ENCODE data around the gene NXPH1.
A peak's percentile ranks its signal among the peaks of the same experiment; 100 is the strongest.

The NXPH1 gene

DNA sequence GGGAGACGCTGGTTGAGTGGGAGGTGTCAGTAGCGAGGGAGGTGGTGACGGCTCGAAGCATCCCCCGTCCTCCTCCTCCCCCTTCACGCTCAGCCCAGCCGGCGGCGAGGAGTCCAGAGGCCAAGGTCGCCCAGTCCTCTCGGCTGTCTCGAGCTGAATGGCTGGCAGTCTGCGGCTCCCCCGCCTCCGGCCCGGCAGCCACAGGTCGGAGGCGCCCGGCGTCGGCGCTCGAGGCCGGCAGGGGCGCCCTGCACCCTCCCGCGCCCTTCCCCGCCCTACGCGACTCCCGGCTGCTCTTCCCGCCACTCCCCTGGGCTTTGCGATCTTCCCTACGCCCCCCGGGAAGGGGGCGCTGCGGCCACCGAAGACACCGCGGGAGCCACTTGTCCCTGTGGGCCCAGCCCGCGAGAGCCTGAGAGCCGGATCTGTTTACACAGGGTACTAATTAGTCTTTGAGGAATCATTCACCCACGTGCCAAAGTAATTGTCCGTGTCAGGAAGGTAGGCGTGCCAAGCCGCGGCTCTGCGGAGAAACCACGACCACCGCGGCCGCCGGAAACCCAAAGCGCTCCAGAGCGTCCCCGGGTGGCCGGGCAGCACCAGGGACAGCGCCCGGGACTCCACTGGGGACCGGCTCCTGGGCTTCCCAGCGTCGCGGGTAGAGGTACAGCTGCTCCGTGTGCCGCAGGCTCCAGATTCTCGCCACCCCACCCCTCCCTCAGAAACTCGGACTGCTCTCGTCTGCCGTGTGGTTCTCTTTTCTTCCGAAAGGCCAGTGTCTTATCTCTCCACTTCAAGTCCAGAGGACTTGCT is at the start of gene NXPH1:
NXPH1 (plus strand) TSS at position 133 of the 813 bp plus-strand sequence.
- DNase-seq (ENCODE audit: low spot score) = peak; percentile 88

DNA sequence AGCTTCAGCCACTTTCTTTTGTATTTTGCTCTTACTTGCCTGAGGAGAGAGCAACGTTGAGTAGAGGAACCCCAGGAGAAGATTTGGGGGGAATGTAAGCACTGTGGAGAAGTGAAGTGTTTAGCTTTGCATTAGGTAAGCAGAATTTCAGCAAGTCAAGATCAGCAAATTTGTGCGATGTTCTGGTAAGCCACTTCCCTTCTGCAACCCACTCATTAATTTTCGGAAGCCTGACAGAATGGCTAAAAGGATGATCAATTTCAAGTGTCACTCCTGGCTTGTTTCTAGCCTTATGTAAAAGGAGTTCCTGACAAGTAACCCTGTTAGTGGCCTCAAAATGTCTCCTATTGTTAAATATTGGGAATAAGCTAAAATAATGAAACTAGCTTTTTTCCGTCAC is 48.5 kb upstream of the NXPH1 start:
- DNase-seq (ENCODE audit: low spot score) = no peak

DNA sequence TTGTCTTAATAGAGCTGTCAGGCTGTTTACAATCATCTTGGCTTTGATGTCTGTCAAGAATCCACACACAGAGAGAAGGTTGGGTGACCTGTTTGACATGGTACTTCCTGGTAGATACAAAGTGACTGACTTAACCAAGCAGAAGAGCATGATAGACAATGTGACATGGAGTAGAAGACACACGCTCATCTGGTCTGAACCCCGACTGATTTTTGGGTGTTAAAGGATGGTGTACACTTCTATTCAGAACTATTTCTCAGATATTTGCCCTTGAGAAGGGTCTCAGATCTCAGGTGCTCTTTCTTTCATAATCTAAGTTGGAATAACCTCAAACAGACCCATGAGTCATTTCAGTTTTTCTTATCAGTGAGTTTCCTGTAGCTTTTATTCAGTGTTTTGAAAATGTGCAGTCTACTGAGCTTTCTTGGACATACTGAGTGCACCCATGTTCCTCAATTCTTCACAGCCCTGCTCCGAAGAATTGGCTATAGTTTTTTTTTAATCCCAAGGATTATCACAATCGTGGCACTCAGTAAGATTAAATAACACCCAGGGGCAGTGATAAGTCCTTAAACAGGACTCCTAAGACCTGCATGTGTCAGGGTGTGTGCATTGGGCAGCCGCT is 46.4 kb upstream of the NXPH1 start:
- DNase-seq (ENCODE audit: low spot score) = no peak

DNA sequence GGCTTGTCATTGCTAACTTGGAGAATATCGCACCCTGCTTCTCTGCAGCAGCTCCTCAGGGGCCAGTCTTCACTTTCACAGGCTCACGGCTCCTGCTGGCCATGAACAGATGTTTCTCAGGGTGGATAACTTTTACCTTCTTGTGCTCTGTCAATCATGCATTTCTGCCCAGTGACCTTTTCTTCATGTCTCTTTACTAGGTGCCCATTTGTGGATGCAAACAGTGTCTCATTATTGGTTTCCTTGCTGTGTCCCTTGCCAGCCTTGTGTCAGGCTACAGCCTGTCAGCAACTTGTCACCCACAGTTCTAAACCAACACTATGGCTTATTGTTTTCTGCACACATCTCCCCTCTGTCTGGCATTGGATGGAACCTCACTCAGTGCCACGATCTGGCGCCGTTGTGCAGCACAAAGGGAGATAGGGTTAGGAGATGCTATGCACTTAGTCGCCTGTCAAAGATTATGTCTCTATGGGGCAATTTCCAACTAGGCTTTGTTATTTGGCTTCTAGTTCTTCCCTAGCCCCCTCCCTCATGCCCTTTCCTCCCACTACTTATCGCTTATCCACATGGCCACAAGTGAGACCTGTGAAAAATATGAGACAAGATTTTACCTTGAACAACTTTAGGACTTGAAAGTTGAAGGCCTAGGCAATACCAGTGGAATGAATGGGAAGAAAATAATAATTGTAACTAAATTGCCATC is 45.7 kb upstream of the NXPH1 start:
- no peak for DNase-seq (ENCODE audit: low spot score)

DNA sequence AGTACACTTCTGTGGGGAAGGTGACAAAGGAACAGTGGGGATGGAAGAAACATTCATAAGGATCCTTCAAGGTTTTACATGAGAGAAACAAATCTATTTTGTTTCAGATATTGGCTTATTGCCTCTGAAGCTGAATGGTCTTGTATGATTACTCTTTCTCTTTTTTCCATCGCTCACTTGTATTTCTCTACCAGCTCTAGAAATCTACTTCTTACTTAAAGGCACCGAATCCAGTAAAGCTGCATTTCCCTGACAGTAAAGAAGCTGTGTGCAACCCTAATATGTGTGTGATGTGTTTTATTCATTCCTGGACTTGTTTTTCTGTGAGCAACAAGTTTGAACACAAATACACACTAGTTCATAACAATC is 45.2 kb upstream of the NXPH1 start:
- DNase-seq (ENCODE audit: low spot score) = no peak

DNA sequence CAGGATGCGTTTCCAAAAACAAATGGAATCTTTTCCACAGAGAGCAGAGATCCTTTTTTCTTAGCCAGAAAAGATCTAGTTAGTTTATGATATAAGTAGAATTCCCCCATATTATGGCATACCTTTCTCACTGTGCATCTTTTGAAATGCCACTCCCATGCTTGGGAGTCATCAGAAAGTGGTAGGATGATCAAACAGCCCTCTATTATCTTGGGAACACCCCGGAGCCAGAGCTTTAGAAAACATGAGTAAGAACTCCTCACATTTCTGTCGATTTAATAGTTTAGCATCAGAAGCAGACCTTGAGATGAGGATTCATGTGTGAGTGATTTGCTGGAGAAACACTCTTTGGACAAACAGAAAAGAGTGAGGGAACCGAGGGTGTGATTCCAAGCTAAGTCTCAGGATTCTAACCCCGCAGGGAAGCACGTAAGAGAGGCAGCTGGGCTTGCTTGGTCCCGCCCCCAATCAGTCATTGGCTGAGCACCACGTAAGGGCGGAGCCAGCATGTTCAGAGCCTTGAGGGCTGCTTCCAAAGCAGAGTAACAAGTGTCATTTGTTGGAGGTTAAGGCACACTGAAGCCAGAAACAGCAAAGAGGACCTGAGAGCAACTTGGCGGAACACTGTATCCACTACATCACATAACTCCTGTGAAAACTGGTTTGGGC is 43.7 kb upstream of the NXPH1 start:
- no peak for DNase-seq (ENCODE audit: low spot score)

DNA sequence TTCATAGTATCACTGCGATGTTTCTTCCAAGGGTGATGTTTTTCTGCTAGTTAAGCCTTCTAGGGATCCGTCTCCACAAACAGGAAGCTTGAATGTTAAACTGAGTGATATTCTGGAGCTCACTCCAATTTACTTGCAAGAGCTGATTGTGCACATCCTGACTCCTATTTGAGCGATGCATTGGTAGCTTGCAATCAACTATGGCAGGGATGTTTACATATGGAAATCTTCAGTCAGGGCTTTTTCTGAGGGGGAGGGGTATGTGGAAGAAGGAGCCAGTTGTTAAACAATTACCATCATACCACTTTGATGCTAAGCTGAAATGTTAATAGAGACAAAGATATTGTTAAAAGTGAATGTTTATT is 43.2 kb upstream of the NXPH1 start:
- no peak for DNase-seq (ENCODE audit: low spot score)

DNA sequence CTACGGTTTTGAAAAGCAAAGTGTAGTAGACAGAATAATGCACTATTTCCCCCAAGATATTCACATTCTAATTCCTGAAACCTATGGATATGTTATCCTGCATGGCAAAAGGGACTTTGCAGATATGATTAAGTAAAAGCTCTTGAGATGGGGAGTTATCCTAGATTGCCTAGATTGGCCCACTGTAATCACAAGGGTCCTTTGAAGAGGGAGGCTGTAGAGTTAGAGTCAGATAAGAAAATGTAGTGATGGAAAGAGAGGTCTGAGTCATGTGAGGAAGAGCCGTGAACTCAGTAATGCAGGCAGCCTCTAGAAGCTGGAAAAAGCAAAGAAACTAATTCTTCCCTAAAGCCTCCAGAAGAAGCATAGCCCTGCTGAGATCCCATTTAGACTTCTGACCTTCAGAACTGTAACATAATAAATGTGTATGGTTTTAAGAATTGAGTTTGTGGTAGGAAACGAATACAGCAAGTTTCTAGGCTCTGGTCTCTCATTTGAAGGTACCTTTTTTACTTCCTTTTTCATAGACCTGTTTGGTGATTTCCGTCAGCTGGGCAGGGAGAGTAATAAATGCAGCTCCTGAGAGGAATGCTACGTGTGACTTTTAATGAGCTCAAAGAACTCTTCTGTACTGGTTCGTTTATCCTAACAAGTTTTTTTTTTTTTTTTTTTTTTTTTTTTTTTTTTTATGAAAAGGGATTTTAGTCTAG is 41.9 kb upstream of the NXPH1 start:
- DNase-seq (ENCODE audit: low spot score) = no peak

DNA sequence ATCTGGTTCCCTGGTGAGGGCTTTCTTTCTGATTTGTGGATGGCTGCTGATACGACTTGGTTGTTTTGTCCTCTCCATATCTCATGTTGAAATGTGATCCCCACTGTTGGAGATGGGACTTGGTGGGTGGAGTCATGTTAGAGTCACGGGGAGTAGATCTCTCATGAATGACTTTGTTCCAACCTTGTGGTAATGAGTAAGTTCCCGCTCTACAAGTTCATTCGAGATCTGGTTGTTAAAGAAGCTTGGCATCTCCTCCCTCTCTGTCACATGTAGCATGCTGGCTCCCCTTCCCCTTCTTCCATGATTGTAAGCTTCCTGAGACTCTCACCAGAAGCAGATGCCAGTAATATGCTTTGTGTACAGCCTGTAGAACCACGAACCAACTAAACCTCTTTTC is 37.1 kb upstream of the NXPH1 start:
- no peak for DNase-seq (ENCODE audit: low spot score)

DNA sequence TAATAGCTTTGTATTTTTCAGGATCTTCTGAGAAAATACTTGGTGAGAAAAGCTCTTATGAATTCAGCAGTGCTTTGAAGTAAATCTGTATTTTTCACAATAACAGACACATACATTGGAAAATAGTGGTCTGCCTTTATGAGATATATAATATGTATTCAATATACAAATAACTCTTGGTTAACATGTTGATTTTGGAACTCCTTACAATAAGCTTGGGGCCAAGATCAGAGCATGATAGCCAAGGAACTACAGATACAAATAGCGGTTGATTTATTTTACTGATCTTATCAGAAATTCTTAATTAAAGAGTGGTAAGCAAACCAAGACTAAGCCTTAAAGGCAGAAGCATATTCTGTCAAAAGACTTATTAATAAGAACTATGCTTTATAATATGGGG is 24.5 kb upstream of the NXPH1 start:
- DNase-seq (ENCODE audit: low spot score) = no peak

DNA sequence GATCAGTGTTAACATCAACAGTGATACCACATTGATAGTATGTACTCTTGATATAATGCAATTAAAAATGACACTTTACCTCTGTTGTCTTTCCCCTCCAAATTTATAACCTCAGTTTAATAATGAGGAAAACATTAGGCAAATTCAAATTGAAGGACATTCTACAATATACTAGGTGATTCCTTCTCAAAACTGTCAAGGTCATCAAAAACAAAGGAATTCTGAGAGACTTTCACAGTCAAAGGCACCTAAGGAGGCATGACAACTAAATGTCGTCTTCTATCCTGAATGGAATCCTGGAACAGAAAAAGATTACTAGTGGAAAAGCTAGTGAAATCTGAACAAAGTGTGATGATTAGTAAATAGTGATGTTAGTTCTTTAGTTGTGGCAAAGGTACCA is 22.3 kb upstream of the NXPH1 start:
- DNase-seq (ENCODE audit: low spot score) = no peak

DNA sequence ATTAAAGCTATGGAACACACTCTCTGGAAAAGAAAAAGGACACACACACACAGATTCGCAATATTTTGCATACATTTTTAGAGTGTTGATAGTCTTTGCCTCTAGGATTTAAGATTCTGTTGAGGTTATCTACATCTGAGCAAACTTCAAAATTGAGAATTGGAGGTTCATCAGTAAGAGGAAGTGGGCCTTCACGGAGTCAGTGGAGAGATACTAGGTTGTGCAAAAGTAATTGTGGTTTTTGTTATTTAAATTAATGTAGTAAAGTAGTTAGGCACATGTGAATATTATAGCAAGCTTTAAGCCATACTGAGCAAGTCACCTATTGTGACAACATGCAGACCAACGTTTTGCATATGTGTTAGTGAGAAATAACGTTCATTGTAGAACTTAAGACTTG is 19.8 kb upstream of the NXPH1 start:
- no peak for DNase-seq (ENCODE audit: low spot score)

DNA sequence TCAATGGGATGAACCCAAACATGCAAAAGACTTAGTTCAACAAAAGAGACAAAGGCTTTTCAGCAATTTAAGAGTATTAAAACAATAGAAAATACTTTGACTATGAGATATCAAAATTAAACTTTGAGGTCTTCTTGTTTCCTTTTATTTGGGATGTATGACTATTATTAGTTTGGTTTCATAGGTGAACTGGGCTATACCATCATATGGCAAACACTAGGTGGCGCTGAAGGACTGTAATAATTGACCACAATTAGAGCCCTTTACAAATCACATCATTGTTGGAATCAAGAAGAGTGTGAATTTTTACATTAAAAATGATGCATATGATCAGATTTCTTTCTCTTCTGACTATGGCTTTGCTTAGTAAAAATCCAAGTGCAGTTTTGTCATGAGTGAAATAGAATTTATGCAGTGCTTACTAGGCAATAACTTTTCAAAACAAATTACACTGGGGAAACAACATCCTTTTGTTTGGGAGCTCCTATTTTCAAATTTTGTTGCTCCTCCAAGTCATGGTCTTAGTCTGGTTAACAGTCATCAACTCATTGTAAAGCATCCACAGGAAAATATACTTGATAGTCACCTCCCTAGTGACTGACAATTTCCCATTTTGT is 14.7 kb upstream of the NXPH1 start:
- DNase-seq (ENCODE audit: low spot score) = no peak

DNA sequence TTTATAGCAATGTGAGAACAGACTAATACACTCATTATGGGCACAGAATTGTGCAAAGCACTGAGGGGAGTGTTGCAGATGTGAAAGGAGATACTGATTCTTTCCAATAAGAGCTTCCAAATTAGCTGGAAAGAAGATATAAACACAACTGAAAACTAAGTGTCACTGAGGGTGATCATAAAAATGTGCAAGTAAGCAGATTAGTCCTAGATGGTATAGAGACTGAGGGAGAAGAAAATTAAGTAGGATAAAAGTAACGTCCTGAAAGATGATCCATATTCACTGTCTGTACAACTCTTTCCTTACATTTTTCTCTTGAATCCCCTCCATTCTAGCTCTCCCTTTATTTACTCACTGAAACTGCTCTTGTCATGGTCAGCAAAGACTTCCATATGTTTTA is 11.2 kb upstream of the NXPH1 start:
- no peak for DNase-seq (ENCODE audit: low spot score)

DNA sequence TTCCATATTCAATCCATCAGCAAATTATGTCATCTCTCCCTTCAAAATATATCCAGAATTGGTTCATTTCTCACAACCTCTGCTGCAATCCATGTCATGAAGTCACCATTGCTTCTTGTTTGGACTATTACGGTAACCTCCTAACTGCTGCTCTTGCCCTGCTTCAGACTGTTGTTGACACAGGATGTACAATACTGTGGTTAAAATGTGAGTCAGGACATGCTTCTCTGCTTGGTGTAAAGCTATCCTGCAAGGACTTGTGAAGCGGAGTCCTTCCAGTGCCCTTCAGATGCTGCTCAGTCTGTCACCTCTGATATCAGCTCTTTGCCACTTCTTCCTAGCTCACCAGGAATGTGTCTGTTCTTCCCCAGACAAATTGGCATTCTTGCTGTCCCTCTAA is 10.4 kb upstream of the NXPH1 start:
- DNase-seq (ENCODE audit: low spot score) = no peak

DNA sequence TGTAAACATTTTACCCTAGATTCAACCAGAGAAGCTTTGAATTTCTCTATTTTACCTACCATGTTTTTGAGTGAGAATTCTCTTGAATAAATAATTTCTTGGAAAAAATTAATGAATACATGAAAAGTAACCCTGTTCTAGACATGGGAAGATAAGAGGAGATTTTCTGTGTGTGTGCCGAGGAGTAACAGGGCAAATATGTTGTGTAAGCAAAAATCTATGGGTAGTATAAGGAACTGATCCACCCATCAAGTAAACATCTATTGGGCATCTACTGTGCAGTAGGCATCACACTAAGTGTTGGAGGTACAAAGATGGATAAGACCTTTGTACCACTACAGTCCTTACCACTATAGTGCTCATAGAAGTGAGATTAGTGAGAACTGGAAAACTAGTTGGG is 8.2 kb upstream of the NXPH1 start:
- no peak for DNase-seq (ENCODE audit: low spot score)

DNA sequence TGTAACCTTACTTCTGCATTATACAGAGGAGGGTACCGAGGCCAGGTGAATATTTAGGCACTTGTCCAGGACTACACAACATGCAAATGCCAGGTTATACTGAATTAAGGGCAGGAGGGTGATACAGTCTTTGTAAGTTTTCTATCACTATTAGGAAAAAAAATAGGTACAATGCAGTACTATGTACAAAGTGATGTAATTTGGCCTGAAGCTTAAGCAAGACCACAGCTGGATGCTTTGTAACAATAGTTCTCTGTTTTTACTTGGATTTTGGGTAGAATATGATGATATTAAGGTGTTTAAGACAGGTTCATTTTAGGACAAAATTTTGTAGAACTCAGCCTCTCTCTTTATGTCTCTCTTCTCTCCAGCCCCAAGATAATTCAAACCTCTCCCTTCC is 2.8 kb upstream of the NXPH1 start:
- no peak for DNase-seq (ENCODE audit: low spot score)

DNA sequence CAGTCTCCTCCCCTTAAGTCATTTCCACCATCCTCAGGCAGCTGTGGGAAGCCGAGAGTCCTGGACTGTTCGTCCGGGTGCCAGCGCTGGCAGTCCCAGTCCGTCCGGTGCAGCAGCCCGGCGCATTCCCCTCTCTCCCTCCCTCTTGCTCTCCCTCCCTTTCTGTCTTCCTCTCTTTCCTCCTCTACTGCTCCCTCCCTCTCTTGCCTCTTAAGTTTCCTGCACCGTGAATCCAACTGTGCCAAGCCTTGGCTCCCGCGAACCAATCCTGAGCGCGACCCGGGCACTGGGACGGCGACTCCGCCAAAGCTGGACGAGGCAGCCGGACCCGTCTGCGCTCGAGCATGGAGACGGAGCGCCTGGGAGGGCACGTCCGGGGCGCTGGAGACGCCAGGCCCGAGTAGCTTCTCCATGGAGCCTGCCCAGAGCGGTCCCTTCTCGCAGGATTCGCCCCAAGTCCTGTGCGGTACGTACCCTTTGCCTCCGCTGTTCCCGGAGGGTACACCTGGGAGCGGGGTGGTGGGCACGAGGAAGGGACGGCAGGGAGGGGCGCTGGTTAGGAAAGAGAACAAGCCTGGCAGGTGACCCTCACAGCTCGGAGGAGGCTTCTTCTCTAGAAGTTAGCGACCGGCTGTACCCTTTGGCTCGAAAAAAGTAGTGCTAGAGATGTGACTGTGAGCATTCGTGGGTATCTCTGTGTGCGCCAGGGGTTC is 1.0 kb downstream of the NXPH1 start:
- no peak for DNase-seq (ENCODE audit: low spot score)

DNA sequence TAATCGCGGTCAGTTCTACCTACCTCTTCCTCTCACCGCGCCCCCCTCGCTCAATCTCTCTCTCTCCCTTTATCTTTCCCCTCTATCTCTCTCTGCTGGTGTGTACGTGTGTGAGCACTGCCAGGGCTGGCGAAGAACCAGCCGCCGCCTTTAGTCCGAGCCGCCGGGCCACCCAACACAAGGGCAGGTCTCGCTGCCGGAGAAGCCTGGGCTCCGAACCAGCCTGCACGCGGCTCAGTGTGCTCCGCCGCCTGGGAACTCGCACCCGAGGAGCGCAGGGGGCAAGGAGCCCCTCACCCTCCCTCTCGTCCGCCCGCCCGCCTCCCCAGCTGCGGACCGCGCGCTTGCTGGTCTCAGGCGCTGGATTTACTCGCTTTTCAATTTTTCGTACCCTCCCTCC is 1.7 kb downstream of the NXPH1 start:
- no peak for DNase-seq (ENCODE audit: low spot score)

DNA sequence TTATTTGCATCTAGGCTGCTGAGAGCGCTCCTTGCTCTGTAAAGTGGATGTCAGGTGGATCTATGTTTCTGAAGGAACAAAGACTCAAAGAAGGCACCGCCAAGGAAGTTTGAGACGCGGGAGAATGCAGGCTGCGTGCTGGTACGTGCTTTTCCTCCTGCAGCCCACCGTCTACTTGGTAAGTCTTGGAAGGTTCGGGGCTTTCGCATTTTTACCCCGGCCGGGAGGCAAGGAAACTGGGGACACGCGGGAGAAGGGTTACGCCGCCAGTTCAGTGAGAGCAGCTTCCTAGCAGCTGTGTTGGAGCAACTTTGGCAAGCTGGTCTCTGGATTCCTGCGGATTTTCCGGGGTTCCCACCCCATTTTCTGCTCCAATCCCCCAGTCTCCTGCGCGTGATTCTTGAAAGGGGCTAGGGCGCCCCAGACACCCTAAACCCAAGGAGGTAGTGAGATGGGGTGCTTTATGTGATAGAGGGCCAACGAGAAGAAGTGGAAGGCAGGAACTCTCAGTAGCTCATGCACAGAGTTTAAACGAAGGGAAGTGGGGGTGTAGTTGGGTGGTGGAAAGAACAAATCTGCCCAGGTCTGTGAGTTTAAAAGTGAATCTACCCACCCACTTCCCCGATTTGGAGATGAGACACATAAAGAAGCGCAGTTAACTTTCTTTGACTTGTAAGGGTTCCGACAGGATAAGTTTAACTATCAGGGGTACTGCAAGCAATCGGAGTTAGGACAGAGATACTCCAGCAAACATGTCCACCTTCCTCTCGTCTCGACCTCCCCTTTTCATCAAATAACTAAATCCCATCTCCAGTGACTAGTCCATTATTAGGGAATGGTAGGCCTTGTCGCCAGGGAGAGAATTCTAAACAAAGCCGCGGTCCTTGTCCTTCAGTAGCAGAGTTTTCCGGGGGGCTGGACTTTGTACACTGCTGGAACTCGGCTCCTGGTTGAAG is 2.5 kb downstream of the NXPH1 start:
- no peak for DNase-seq (ENCODE audit: low spot score)
